A549 treated with Mapracorat at 1 μM for 4 hours (cell line): ENCODE data around the gene CALCR. TPM values are rescaled to one million over a fixed set of nuclear protein-coding genes. Genes with fewer than 3 reads are reported as not detected.

ENCODE experiments used
- total RNA-seq: library from RNA; stranded (reverse); fragments of 200-300 nt; extraction: Qiagen RNA extraction; gene quantifications from 5 replicates; pipeline ENCODE4 v1.2.3, GENCODE V29; 2022

Gene CALCR
- total RNA-seq = not detected in 5 replicates

DNA sequence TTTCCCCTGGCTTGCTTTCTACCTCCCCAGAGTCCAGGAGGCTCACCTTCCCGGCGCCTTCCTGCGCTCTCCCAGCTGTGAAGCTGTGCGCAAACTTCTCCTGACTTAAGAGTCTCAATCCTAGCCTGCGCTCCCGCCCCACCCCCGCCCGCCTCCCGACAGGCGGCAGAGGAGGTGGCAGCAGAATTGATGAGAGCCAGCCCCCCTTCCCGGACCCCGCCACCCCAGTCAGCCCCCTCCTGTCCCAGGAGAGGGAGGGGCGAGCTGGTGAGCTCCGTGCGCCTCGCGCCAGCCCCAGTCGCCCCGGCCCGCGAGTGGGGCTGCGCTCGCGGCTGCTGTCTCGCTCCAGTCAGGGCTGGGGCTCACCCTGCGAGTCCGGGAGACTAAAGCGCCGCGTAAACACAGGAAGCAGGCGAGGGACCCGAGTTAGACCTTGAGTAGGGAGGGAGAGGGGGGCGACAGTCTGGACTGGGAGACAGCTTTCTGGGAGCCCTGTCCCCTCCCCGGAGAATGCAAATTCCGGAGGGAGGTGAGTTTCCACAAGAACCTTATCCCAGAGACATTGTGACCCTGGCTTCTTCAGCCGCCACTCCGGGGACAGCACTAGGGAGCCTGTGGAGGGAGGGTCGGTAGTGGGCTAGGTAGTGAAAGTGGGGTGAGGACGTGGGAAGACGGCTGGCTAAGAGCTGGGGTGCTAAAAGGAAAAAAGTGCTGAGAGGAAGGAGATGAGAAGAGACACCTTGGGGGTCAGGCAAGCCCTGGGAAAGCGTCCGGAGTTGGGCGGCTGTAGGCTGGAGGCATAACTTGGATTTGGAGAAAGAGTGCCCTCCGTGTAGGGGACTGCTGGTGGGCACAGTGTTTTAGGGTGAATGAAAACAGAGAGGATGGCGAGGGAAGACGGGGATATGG lies at the start of gene CALCR:
TSS of gene CALCR (minus strand) at position 79 of the 909 bp plus-strand sequence. CDS start 87,743 bp downstream, outside the sequence.

